Right lobe of liver (tissue), 4 donors: ENCODE data around the gene MROH9.

Experiments used
- POLR2A ChIP-seq: fragments of 450-650 bp; IDR thresholded peaks from one replicate; pipeline ENCODE4 v1.6.1; 2017; ENCODE audit warnings: antibody characterized with exemption, mild to moderate bottlenecking
- TF ChIP-seq, protein P1 (sequence below), 4 donors: fragments of 200-600 bp in 3 of 4; fragments of 450-650 bp in 1 of 4; IDR thresholded peaks; one replicate each; pipeline versions ENCODE4 v1.5.1 to v1.8.0; 2016 to 2022; ENCODE audit warnings: antibody characterized with exemption in 4 of 4, mild to moderate bottlenecking in 2 of 4
- donor health status: DM: no; HTN: no; CAD: no.
- donor health status: DM: no; HTN: no; CAD: no.
- donor health status: DM: no; HTN: yes; CAD: no.

DNA sequence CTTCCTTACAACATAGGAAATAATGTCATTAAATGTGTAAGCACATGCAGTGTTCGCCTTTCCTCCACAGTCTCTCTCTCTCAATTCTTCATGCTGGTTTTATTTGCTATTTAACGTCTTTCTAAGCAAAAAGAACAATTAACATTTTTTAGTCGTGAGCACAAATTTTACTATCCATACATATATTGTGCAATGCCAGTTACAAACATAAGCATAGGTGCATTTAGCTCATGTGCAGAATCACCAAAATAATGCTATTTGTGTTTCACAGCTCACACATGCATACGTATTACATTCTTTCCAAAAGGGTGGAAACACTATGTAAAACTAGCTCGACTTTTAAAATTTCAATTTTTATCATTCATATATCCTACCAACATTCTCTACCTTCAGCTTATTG lies 52.1 kb downstream of the MROH9 start:
- TF ChIP-seq, protein P1, sequence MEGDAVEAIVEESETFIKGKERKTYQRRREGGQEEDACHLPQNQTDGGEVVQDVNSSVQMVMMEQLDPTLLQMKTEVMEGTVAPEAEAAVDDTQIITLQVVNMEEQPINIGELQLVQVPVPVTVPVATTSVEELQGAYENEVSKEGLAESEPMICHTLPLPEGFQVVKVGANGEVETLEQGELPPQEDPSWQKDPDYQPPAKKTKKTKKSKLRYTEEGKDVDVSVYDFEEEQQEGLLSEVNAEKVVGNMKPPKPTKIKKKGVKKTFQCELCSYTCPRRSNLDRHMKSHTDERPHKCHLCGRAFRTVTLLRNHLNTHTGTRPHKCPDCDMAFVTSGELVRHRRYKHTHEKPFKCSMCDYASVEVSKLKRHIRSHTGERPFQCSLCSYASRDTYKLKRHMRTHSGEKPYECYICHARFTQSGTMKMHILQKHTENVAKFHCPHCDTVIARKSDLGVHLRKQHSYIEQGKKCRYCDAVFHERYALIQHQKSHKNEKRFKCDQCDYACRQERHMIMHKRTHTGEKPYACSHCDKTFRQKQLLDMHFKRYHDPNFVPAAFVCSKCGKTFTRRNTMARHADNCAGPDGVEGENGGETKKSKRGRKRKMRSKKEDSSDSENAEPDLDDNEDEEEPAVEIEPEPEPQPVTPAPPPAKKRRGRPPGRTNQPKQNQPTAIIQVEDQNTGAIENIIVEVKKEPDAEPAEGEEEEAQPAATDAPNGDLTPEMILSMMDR (IDR thresholded peaks at IDR 0.05) = no peak
- TF ChIP-seq POLR2A = no peak
